ENCODE measurements around the gene BACE2.
"Not testable (repeated sequence)": the region's sequence is repeated elsewhere in the genome, so short reads cannot be mapped to it uniquely, and the experiment has no call there.

Gene BACE2

GRCh38 chr21:41235201-41235600, 67.2 kb downstream of the BACE2 start:
- Histone ChIP-seq H3K79me2 (ENCODE audit: insufficient read depth, low read length) (no peaks in the 10 kb centered on the region), H3K27ac (ENCODE audit: low read length) (no peak overlapping the region), H3K27me3 (ENCODE audit: insufficient read depth, low read length, poor library complexity) (peaks cover 4% of the 10 kb centered on the region), H3K4me2 (ENCODE audit: insufficient read depth, low read length) (no peak overlapping the region), H2AFZ (ENCODE audit: low read depth, low read length) (no peak overlapping the region), H3K9me3 (ENCODE audit: insufficient read depth, low read length, severe bottlenecking) (no peaks in the 10 kb centered on the region), H3K36me3 (ENCODE audit: insufficient read depth, low read length) (no peaks in the 10 kb centered on the region), H3K4me3 (ENCODE audit: low read depth in 1 of 2, low read length in 2 of 2) (no peak overlapping the region), H3K9ac (ENCODE audit: low read depth, low read length) (no peak overlapping the region), H4K20me1 (ENCODE audit: insufficient read depth, low read length) (no peaks in the 10 kb centered on the region), H3K4me1 (ENCODE audit: insufficient read depth, low read length) (no peaks in the 10 kb centered on the region)
- ATAC-seq (ENCODE audit: insufficient read depth, low read depth) (no peak), DNase-seq (no peak)
- TF ChIP-seq EZH2 (IDR thresholded peaks at IDR 0.05; ENCODE audit: borderline replicate concordance, low read depth, low read length, severe bottlenecking) (no peak), CTCF (IDR thresholded peaks at IDR 0.05; ENCODE audit: borderline replicate concordance, extremely low read depth, low read length, poor library complexity, severe bottlenecking) (no peak)

DNA sequence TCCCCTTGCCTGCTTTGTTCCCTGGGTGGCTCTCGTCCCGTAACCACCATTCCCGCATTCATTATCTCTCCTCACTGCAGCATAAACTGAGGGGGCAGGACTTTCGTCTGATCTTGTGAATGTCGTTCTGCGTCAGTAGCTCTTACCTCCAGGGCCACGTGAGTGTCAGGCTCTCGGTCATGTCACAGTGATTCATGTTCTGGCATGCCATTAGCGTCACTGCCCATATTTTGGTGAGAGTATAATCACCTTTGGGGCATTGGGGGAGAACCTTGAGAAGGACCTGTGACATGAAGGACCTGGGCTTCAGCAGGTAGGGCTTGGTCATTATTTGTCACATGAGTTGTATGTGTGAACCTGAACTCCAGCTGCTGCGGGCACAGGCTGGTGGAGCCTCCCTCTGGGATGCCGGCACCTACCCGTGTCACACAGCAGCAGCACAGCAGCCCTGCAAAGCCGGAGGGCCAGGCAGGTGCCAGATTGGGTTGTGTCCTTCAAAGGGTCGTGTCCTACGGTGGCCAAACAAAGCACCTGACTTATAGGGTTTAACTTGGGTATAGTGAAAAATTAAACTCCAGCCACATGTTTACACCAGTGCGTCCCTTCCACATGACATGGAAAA, 68.5 kb downstream of the BACE2 start:
- no peak for ATAC-seq (ENCODE audit: insufficient read depth, low read depth)
- no peaks in the 10 kb centered on the region for H3K79me2 ChIP-seq (ENCODE audit: insufficient read depth, low read length)

GRCh38 chr21:41238081-41238796, 70.3 kb downstream of the BACE2 start:
- not testable (repeated sequence) for H3K9me3 ChIP-seq (ENCODE audit: insufficient read depth, low read length, severe bottlenecking); H4K20me1 ChIP-seq (ENCODE audit: insufficient read depth, low read length); H3K79me2 ChIP-seq (ENCODE audit: insufficient read depth, low read length); H3K27me3 ChIP-seq (ENCODE audit: insufficient read depth, low read length, poor library complexity); H3K9ac ChIP-seq (ENCODE audit: low read depth, low read length); H3K27ac ChIP-seq (ENCODE audit: low read length); H3K4me3 ChIP-seq (ENCODE audit: low read depth in 1 of 2, low read length in 2 of 2); H3K36me3 ChIP-seq (ENCODE audit: insufficient read depth, low read length); H2AFZ ChIP-seq (ENCODE audit: low read depth, low read length); H3K4me2 ChIP-seq (ENCODE audit: insufficient read depth, low read length); ATAC-seq (ENCODE audit: insufficient read depth, low read depth); H3K4me1 ChIP-seq (ENCODE audit: insufficient read depth, low read length); DNase-seq

More for the DNA sequence above, 68.5 kb downstream of the BACE2 start:
- Histone ChIP-seq H3K9me3 (ENCODE audit: insufficient read depth, low read length, severe bottlenecking) (no peaks in the 10 kb centered on the region), H2AFZ (ENCODE audit: low read depth, low read length) (no peak overlapping the region), H3K4me2 (ENCODE audit: insufficient read depth, low read length) (no peak overlapping the region), H3K36me3 (ENCODE audit: insufficient read depth, low read length) (no peaks in the 10 kb centered on the region), H3K4me3 (ENCODE audit: low read depth in 1 of 2, low read length in 2 of 2) (no peak overlapping the region), H3K4me1 (ENCODE audit: insufficient read depth, low read length) (no peaks in the 10 kb centered on the region), H4K20me1 (ENCODE audit: insufficient read depth, low read length) (no peaks in the 10 kb centered on the region), H3K27ac (ENCODE audit: low read length) (no peak overlapping the region), H3K9ac (ENCODE audit: low read depth, low read length) (no peak overlapping the region), H3K27me3 (ENCODE audit: insufficient read depth, low read length, poor library complexity) (peaks cover 4% of the 10 kb centered on the region)
- TF ChIP-seq EZH2 (IDR thresholded peaks at IDR 0.05; ENCODE audit: borderline replicate concordance, low read depth, low read length, severe bottlenecking) (no peak), CTCF (IDR thresholded peaks at IDR 0.05; ENCODE audit: borderline replicate concordance, extremely low read depth, low read length, poor library complexity, severe bottlenecking) (no peak)
- DNase-seq, result no peak

DNA sequence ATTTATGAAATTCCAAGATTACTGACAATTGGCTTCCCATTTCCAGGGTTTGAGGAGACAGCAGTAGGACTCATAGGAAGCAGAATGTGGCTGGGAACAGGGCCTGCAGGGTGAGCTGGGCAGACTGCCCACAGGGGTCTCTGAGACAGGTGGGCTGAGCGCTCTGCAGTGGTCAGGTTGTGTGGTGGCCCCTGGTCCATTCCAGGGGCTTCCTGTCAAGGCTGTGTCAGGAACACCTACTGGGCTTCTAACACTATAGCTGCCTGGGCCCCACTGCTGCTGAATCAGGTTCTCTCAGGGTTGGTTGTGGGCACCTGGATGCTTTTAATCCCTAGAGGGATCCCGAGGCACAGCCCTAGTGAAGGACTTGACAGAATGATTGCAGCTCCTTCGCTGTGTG, 72.1 kb downstream of the BACE2 start:
- no peaks in the 10 kb centered on the region for H3K36me3 ChIP-seq (ENCODE audit: insufficient read depth, low read length)
- H3K4me3 ChIP-seq (ENCODE audit: low read depth in 1 of 2, low read length in 2 of 2), result no peak overlapping the region
- no peak overlapping the region for H3K4me2 ChIP-seq (ENCODE audit: insufficient read depth, low read length)
- TF ChIP-seq EZH2 (IDR thresholded peaks at IDR 0.05; ENCODE audit: borderline replicate concordance, low read depth, low read length, severe bottlenecking), result no peak
- TF ChIP-seq CTCF (IDR thresholded peaks at IDR 0.05; ENCODE audit: borderline replicate concordance, extremely low read depth, low read length, poor library complexity, severe bottlenecking), result no peak
- H4K20me1 ChIP-seq (ENCODE audit: insufficient read depth, low read length), result no peaks in the 10 kb centered on the region
- H3K27ac ChIP-seq (ENCODE audit: low read length), result no peak overlapping the region
- no peaks in the 10 kb centered on the region for H3K9me3 ChIP-seq (ENCODE audit: insufficient read depth, low read length, severe bottlenecking)
- ATAC-seq (ENCODE audit: insufficient read depth, low read depth) (no peak), DNase-seq (no peak)
- H3K27me3 ChIP-seq (ENCODE audit: insufficient read depth, low read length, poor library complexity), result peaks cover 4% of the 10 kb centered on the region
- no peak overlapping the region for H3K9ac ChIP-seq (ENCODE audit: low read depth, low read length)
- H3K79me2 ChIP-seq (ENCODE audit: insufficient read depth, low read length), result no peaks in the 10 kb centered on the region
- no peaks in the 10 kb centered on the region for H3K4me1 ChIP-seq (ENCODE audit: insufficient read depth, low read length)
- no peak overlapping the region for H2AFZ ChIP-seq (ENCODE audit: low read depth, low read length)
